NCI-H128 (cell line): Measurements from ENCODE around the gene CCIN.
"Not testable (repeated sequence)": the region's sequence is repeated elsewhere in the genome, so short reads cannot be mapped to it uniquely, and the experiment has no call there.

Experiments
- DNase-seq: peaks from one replicate; lab custom pipeline; 2025; ENCODE audit not compliant: unreplicated experiment; lab: John Stamatoyannopoulos, UW

Gene CCIN

GRCh38 chr9:36158122-36158521, 11.1 kb upstream of the CCIN start:
- DNase-seq = no peak

- DNase-seq = no peak
Observed at GRCh38 chr9:36158917-36159316, 10.3 kb upstream of the CCIN start.

GRCh38 chr9:36159509-36159908, 9.7 kb upstream of the CCIN start:
- DNase-seq = not testable (repeated sequence)

GRCh38 chr9:36160126-36160525, 9.1 kb upstream of the CCIN start:
- DNase-seq = not testable (repeated sequence)

- no peak for DNase-seq
Observed at GRCh38 chr9:36161187-36161586, 8.0 kb upstream of the CCIN start.

GRCh38 chr9:36162211-36162738, 6.9 kb upstream of the CCIN start:
- DNase-seq = no peak

GRCh38 chr9:36163049-36163785, 6.0 kb upstream of the CCIN start:
- no peak for DNase-seq

- DNase-seq = no peak
Observed at GRCh38 chr9:36163786-36164170, 5.4 kb upstream of the CCIN start.

GRCh38 chr9:36164372-36164771, 4.8 kb upstream of the CCIN start:
- no peak for DNase-seq

- no peak for DNase-seq
Observed at GRCh38 chr9:36164989-36165388, 4.2 kb upstream of the CCIN start.

GRCh38 chr9:36165826-36166167, 3.4 kb upstream of the CCIN start:
- no peak for DNase-seq

- no peak for DNase-seq
Observed at GRCh38 chr9:36166168-36166927, 2.8 kb upstream of the CCIN start.

GRCh38 chr9:36169708-36170107, 520 bp downstream of the CCIN start:
- no peak for DNase-seq

- no peak for DNase-seq
Observed at GRCh38 chr9:36170531-36170930, 1.3 kb downstream of the CCIN start.

- no peak for DNase-seq
Observed at GRCh38 chr9:36173861-36174260, 4.7 kb downstream of the CCIN start.

GRCh38 chr9:36174271-36174670, 5.1 kb downstream of the CCIN start:
- no peak for DNase-seq

- no peak for DNase-seq
Observed at GRCh38 chr9:36174731-36175130, 5.5 kb downstream of the CCIN start.

GRCh38 chr9:36175209-36175608, 6.0 kb downstream of the CCIN start:
- DNase-seq = not testable (repeated sequence)

- DNase-seq = not testable (repeated sequence)
Observed at GRCh38 chr9:36176496-36176895, 7.3 kb downstream of the CCIN start.

GRCh38 chr9:36177571-36177970, 8.4 kb downstream of the CCIN start:
- DNase-seq = no peak

- not testable (repeated sequence) for DNase-seq
Observed at GRCh38 chr9:36180243-36180642, 11.1 kb downstream of the CCIN start.

GRCh38 chr9:36187414-36187813, 18.2 kb downstream of the CCIN start:
- no peak for DNase-seq
